ENCODE data around the gene EPS8L3.
A peak's percentile ranks its signal among the peaks of the same experiment; 100 is the strongest.
"Not testable (repeated sequence)": the region's sequence is repeated elsewhere in the genome, so short reads cannot be mapped to it uniquely, and the experiment has no call there.

The EPS8L3 gene

DNA sequence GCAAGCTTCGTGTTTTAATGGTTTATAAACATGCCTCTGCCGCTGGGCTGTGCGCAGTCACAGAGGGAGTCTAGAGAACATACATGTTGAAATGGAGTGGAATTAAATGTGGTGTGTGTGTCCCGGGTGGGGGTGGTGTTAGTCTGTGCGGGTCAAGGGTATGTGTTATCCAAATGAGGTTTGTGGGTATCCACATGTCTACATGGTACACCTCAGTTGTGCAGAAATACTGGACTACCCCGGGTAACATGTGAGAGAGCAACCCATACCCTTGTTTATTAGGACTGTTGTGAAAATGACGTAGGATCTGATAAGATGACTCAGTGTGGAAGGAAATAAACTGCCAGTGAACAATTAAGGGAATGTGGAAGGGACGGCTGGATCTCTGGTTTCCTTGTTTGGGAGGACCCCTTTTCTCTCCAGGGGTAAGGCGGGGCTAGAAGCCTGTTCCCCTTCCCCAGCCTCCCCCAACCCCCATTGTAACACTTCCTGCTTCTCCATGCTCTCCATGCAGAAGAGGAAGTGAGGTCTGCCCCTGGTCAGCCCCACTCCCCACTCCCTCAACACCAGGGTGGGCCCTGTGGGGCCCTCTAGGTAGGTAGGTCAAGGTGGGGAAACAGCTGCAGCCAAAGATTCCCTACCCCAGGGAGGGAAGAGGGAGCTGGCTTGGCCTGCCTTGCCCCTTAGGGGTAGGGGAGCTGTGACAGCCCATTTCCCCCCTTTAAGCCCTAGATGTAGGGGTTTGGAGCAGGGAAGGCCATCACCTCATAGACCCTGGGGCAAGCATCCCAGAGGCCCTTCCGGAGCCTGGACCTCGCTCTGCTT is 690 bp downstream of the EPS8L3 start:
- no peak for DNase-seq (ENCODE audit: low read depth)

- no peak for DNase-seq (ENCODE audit: low read depth)
These were observed 1.6 kb downstream of the EPS8L3 start for GRCh38 chr1:109762039-109762585.

GRCh38 chr1:109761227-109762038 is 2.3 kb downstream of the EPS8L3 start:
- DNase-seq (ENCODE audit: low read depth) = no peak

GRCh38 chr1:109760581-109761226 is 3.0 kb downstream of the EPS8L3 start:
- no peak for DNase-seq (ENCODE audit: low read depth)

- no peak for DNase-seq (ENCODE audit: low read depth)
These were observed 4.0 kb downstream of the EPS8L3 start for GRCh38 chr1:109759513-109760334.

DNA sequence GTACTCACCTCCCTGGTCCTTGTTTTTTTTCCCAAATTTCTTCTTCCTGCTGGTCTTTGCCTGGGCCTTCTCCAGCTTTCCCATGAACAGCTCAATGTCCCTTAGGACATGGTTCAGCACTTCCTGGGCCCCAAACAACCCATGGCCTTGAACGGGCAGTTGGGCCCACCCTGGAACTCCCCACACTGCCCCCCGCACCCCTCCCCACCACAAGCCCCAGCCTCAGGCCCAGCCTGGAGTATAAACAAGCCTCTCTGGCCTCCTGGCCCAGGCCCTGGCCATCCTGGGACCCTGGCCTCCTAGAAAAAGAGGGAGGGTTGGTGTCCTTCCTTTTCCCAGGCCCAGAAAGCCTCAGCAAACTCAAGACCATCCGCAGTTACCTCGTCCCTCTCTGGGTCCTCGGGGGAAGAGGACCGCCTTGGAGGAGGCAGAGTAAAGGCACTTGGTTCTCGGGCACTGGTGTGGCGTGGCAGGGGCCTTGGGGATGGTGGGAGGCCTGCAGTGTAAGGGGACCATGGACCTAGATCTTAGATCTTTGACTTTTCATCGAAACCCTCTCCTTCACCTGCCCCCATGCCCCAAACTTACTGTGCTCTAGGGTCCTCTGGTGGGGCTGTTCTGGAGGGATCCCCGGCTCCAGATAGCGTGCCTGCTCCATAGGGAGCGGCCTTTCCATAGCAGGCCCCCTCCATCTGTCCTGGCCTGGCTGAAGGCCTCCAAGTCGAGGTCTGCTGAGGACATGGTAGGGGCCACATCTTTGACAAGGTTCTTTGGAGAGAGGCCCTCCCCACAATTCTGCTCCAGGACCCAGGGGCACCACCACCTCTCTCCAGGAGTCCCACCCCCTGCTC is 5.6 kb downstream of the EPS8L3 start:
- DNase-seq (ENCODE audit: low read depth) = no peak

DNA sequence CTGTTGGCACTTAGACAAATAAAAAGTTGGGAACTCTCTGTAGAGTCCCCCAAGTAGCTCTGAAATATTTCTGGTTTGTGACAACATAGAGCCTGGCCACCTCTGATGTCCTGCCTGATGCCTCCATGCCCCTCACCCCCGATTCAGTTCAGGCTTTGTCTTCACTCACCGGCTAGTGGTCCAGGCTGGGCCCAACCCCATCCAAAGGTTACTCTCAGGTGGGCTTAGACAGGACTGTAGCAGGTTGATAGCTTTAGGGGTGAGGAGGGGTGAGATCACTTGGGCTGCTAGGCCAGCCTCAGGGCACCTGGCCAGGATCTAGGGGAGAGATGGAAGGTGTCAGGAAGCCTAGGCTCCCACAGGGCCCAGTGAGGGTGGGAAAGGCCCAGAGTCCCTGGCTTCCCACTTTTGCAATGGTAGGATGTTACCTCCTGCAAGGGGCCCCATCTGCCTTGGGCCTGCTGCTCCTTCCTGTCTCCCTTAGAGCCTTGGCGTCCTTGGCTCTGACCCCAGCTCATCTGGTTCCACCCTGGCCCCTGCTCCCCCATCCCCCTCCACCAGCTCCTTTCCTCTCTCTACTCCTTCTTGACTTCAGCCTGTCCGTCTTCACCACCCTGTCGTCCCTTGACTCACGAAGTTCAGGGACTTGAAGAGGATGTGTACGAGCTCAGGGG is 6.7 kb downstream of the EPS8L3 start:
- DNase-seq (ENCODE audit: low read depth) = no peak

DNA sequence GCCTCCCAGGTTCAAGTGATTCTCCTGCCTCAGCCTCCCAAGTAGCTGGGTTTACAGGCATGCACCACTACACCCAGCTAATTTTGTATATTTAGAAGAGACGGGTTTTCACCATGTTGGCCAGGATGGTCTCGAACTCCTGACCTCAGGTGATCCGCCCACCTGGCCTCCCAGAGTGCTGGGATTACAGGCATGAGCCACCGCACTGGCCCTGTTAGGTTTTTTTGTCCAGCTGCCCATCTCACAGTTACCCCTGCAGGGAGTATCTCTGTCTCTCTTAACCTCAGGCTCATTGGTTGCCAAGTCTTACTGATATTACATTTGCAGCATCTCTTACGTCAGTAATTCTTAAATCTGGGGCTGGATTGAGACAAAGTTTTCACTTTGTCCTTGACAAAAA is 7.4 kb downstream of the EPS8L3 start:
- not testable (repeated sequence) for DNase-seq (ENCODE audit: low read depth)

GRCh38 chr1:109754738-109755137 is 9.0 kb downstream of the EPS8L3 start:
- no peak for DNase-seq (ENCODE audit: low read depth)

DNA sequence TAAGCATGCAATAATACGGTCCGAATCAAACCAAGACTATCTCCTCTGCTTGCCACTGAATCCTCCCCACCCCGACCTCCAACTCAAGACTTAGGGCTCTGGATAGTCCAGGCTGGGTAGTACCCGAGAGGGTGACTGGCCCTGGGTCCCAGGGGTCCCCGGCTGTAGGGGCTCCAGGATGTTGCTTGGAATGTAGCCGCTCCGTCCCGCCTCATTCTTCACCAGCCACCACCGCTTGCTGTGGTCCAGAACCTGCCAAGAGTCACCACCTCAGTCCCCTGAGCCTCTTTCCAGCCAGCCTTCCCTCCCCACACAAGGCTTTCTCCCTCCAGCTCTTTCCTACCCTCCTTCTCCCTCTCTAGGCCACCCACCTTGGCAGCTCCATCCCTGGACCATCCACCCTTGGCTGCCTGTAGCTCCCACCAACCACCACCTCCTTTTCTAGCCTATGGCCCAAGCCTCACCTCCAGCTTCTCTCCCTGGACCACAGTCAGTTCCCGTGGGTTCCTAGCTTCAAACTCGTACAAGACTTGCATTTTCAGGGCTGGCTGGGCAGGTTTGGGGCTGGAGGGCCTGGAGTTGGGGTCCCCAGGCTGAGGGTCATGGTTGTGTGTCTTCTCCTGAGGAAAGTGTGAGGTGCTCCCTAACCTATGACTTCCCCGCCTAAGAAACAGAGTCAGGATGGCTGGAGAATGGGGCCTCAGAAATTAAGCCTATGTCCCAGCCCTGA is 12.0 kb downstream of the EPS8L3 start:
- no peak for DNase-seq (ENCODE audit: low read depth)

DNA sequence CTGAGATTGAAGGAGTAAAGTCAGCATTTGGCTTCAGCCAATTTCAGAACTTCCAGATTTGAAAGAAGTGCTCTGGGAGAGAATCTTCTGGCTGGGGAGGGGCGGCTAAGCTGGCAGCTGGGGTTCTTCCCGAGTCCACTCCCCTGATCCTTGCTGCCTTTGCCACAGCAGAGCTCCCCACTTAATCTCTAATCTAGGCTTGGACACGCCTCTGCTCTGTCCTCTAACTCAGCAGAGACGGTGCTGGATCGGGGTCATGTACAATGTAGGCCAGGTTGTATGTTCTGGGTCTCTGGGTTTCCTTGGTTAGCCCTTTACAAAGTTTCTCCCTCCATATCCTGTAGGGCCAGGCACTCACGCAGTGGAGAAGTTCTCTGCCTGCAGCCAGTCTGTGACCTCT is 12.8 kb downstream of the EPS8L3 start:
- no peak for DNase-seq (ENCODE audit: low read depth)

GRCh38 chr1:109750241-109750882 is 13.4 kb downstream of the EPS8L3 start:
- DNase-seq (ENCODE audit: low read depth) = no peak

GRCh38 chr1:109749221-109749620 is 14.5 kb downstream of the EPS8L3 start:
- no peak for DNase-seq (ENCODE audit: low read depth)

DNA sequence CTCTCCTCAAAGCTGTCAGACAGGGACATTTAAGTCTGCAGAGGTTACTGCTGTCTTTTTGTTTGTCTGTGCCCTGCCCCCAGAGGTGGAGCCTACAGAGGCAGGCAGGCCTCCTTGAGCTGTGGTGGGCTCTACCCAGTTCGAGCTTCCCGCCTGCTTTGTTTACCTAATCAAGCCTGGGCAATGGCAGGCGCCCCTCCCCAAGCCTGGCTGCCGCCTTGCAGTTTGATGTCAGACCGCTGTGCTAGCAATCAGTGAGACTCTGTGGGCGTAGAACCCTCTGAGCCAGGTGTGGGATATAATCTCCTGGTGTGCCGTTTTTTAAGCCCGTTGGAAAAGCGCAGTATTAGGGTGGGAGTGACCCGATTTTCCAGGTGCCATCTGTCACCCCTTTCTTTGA is 15.4 kb downstream of the EPS8L3 start:
- DNase-seq (ENCODE audit: low read depth) = not testable (repeated sequence)

DNA sequence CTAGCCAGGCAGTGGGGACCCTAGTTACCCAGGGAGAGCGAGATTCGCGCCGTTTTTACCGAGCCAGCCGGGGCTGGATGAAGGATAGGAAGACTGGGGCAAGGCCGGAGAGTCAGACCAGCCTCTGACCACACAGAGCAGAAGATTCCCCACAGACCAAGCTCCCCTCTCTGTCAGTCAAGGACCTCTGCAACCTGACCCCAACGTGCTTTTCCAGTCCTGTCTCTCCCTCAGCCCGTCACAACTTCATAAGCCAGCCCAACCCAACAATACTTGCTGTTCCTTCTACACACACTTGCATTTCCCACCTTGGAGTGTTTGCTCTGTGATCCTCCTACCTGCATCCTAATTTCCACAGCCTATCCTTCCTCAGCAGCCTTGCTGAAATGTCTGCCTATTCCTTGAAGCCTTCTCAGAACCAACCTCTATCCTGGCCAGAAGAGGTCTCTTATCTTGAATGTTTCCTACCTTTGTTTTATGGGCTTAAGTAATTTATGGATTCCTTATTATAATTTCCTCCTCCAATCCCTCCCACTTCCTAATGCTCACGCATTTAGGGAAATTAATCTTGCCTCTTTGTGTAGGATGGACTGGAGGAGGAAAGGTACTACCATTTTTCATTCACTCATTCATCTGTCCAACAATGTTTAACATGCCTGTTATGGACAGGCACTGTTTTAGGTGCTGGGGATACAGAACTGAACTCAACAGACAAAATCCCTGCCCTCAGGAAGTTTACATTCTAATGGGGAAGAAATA is 22.9 kb downstream of the EPS8L3 start, which contains the start of gene GSTM3:
GSTM3 (minus strand) TSS at position 424 of the 759 bp plus-strand sequence. CDS start 751 bp downstream, outside the sequence.
- DNase-seq (ENCODE audit: low read depth) = no peak

DNA sequence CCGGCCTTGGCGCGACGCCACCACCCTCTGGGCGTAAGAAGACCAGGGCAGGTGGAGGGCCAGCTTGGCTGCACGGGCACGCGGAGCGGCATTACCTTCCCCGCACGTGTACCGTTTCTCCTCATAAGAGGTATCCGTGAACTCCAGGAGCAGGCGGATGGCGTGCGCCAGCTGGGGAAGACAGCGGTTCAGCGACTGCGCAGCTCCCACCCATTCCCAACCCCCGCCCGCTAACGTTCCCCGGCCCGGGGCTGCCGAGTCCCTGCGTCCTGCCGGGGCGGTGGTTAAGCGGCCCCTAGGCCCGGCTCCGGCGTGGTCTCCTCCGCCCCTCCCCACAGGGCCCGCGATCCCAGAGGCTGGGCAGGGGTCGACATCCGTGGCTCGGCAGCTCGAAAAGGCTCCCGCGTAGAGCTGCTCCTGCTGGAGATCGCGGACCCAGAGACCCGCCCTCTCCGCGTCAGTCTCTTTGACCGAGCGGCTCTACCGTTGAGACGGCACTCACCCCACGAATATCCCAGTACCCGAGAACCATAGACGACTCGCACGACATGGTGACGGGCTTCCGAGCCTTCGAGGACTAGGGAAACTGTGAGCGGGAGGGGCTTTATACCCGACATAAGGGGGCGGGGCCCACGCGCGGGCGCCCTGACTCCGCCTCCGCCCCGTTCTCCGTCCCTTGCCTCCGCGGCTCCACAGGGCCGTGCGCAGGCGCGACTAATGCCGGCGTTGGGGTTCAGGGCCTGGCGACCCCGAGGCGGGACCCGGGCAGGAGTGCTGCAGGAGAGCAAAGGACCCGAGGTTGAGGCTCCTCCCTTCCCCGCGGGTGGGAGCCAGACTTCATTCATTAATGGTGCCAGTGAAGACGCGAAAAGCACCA is 23.7 kb downstream of the EPS8L3 start:
- peak; percentile 77 for DNase-seq (ENCODE audit: low read depth)

All from activated T-helper 9 cell treated with anti-CD3 and anti-CD28 coated beads, Interleukin-2, amount 50 U/mL, for 16 hours (primary cell).